NCI-H187 treated with DMSO at 0.1 percent for 48 hours (cell line): Measurements from ENCODE around the gene RCN1.
"Not testable (repeated sequence)": the region's sequence is repeated elsewhere in the genome, so short reads cannot be mapped to it uniquely, and the experiment has no call there.

ENCODE experiments used
- DNase-seq: peaks from one replicate; lab custom pipeline; 2025; lab: John Stamatoyannopoulos, UW

RCN1 gene

GRCh38 chr11:32079553-32079952 is 11.3 kb upstream of the RCN1 start:
- DNase-seq: no peak

DNA sequence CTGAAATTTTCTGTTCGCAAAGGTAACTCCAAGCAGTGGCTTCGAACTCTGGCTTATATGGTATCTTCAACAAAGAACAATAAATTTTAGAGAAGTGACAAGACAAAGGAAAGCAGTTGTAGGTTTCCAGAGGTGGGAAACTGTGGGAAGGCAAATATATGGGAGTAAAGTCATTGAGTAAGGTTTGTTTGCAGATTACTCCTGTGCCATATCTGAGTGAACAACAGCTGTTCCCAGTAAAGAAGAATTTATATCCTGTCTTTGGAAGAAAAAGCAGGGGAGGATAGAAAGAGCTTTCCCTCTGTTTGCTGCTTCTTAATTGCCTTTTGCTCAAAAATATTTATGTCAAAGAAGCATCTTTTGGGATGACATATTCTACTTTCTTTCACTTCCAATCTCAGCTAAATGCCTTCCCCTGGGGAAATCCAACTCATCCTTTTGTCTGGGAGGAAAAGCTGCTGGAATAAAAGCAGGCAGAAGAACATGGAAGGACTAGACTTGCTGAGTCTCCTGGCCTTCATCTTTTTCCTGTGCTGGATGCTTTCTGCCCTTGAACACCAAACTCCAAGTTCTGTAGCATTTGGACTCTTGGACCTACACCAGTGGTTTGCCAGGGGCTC is 10.4 kb upstream of the RCN1 start:
- no peak for DNase-seq

DNA sequence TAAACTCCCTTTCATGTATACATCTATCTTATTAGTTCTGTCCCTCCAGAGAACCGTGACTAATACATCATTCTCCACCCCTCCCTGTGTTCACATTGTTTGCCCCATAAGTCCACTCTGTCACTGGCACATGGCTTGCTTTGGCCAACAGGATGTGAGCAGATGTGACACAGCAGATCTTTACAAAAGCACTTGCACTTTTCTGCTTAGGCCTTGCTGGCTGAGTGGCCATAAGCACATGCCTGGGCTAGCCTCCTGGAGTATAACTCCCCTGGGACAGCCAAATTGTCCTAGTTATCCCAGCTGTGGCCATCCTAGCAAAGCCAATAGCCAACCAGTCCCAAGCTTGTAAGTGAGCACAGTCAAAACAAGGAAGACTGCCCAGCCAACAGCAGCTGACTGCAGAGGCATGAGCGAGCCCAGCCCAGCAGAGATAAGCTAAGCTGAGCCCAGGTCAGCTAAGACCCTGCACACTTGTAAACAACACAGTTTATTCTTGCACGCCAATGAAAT is 9.7 kb upstream of the RCN1 start:
- DNase-seq: no peak

- DNase-seq: no peak
These were observed 9.0 kb upstream of the RCN1 start for GRCh38 chr11:32081901-32082300.

DNA sequence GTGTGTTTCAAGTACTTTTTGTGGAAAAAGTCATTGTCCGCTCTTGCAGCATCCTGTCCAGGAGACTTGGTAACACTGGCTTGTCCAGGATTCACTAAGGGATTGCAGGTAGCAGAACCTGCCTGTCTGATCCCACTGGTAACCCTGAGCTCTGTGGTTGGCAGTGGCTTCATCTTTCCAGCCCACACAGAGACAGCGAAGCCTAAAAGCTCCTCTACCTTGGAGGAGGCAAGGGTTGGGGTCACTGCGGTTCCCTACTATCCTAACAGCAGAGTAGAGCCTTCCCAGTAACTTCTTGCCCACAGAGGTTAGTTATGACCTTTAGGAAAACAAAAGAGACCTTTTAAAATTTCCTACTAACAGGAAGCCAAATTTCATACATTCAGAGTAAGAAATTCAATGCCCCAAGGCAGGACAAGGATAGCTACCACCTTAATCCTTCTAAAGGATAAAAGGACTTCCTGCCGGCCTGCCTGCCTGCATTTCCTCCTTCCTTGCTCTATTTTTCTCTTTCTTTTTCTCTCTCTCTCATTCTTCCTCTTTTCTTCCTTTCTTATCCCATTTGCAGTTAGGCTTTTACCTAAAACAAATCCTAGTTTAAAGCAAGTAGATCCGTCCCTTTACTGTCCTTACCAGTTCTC is 8.4 kb upstream of the RCN1 start:
- DNase-seq: no peak

DNA sequence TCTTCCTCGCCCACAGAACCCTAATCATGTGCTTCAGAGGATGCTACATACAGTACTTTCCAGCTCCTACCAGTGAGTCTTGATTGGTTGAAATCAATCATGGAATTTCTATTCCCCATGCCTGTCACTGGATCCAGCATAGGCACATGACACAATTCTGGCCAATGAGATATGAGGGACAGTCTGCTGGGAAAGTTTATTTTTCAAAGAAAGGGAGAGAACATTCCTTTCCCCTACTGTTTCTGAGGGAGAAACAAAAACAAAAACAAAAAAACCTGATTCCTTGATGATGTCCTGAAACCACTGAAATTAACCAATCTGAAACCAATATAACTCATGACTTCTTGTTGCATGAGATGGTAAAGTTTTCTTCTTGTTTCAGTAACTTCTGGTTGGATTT is 3.3 kb upstream of the RCN1 start:
- no peak for DNase-seq

DNA sequence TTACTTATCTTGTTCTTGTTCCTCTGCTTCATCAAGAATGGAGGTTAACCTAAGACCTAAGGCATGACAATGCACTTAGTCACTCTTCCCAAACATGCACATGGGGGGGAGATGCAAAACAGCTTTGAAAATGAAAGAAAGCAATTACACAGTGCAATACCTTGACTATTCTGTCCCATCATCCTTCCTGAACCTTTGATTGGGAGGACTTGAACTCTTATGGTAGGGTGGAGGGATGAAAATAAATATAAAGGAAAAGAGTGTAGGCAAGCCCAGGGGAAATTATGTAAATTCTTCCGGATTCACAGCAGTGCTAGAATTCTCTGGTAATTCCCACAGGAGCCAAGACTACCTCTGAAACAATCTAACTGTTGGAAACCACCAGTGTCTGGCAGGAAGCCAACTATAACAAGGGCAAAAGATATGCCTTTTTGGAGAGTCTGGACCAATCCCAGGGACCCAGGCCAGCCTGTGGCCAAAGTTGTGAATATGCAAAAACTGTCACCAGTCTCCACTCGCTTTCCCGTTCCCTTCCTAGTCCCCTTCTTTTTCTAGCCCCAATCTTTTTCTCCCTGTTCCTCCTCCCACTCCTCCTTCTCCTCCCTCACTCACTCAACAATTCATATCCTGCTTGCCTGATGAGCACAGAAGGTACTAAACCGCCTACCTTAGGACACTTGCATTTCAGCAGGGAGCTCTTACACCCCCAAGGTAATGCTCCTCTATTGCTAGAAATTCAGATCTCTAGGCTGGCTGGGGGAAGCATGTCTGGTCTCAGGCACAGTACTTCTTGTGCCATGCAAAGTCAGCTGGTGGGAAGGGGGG is 2.5 kb upstream of the RCN1 start:
- no peak for DNase-seq

DNA sequence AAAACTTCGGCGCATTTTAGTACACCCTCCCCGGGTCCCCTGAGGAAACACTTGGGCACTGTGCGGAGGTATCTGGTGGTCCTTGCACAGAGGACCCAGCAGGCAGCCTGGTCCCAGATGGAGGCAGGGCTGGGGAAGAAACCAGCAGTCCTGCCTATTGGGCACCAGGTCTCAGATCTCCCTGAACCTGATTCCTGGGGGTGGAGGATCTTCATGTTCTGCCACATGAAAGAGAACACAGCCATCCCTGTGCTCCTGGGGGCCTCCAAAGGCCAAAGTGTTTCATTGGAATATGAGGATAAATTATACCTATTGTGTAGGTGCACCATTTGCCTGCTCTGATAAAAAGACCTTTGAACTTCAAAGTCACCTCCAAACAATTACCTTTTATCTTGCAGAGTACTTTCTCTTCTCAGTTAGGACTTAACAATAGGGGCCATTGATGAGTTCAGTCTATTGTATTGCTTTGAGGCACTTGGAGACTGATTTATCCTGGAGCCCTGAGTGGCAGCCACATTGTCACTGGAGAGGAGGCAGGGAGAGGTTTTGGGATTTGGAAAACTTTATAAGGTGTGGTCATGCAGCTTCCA is 1.8 kb downstream of the RCN1 start:
- no peak for DNase-seq

- no peak for DNase-seq
These were observed 4.0 kb downstream of the RCN1 start for GRCh38 chr11:32094923-32095322.

DNA sequence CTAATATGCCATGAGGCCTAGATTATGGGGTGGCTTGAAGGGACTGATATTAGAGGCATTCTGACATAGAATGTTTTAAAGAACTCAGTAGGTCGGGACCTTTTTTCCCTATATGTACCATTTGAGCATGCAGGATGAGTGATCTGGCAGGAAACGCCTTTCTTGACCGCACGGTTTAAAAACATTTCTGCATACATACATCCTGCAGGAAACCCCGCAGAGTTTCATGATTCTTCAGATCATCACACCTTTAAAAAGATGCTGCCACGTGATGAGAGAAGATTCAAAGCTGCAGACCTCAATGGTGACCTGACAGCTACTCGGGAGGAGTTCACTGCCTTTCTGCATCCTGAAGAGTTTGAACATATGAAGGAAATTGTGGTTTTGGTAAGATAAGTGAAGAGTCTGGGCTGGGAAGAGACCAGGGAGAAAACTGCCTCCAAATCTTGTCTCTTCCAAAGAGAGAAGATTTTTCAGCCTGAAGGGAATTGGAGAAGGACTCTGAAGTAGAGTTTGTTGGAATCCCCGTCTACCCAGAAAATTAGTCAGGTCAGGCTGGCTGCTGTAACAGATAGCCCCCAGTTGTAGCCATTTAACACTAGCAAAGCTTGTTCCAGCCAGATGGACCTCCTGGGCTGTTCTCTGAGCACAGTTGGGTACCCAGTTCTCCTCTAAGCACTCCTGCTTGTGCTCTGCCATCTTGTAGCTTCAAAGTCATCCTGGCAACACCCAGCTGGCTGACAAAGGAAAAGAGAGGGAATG is 7.4 kb downstream of the RCN1 start:
- no peak for DNase-seq

- DNase-seq: no peak
These were observed 8.6 kb downstream of the RCN1 start for GRCh38 chr11:32099516-32099915.

- DNase-seq: no peak
These were observed 9.6 kb downstream of the RCN1 start for GRCh38 chr11:32100495-32100894.

- no peak for DNase-seq
These were observed 10.9 kb downstream of the RCN1 start for GRCh38 chr11:32101791-32102190.

GRCh38 chr11:32103121-32103719 is 12.3 kb downstream of the RCN1 start:
- DNase-seq: not testable (repeated sequence)

DNA sequence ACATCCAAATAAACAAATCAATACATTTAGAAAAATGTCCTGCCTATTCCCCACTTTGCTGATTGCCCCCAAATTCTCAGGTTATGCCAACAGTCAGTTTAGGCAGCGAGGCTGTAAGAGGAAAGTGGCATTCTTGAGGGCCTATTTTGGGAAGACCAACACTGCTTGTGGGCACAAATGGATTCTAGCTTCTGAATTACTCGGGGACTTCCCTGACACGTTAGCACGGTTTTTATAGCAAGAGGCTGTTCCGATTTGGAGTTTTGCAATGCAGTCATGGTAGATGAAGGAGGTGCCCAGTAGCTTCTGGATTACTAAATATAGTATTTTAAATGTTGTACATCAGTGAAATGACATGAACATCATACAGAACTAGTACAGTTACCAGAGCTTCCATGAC is 13.1 kb downstream of the RCN1 start:
- DNase-seq: no peak

DNA sequence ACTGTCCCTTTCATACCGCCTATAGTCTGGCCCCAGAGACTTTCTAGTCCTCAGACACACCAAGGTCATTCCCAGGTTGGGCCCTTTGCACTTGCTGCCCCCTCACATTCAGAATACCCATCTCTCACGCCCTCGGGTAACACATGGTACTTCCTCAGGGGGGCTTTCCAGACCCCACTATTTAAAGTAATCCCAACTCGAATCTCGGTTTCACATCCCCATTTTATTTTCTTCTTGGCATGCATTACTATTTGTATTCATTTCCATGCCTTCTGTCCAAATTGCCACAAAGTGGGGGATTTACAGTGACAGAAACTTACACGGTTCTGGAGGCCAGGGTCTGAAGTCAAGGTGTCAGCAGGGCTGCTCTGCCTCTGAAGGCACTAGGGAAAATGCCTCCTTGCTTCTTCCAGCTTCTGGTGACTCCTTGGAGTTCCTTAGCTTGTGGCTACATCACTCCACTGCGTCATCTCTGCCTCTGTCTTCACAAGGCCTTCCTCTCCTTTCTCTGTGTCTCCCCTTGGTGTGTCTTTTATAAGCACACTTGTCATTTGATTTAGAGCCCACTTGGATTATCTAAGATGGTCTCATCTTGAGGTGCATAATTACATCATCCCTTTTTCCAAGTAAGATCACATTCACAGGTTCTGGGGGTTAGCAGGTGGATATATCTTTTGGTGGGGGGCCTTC is 15.1 kb downstream of the RCN1 start:
- DNase-seq: no peak

- no peak for DNase-seq
These were observed 16.8 kb downstream of the RCN1 start for GRCh38 chr11:32107647-32108046.

- DNase-seq: no peak
These were observed 17.7 kb downstream of the RCN1 start for GRCh38 chr11:32108576-32108975.

DNA sequence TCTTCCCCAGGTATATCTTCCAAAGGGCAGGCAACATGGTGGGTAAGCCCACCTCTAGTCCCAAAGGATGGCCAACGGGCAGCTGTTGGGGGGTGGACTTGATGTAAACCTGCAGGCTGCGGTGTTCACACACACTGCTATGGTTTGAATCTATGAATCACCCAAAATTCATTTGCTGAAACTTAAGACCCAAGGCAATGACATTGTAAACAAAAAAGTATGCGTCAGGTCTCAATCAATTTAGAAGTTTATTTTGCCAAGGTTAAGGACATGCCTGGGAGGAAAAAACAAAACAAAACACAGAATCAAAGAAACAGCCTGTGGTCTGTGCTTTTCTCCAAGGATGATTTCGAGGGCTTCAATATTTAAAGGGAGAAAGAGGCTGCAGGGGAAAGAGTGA is 18.3 kb downstream of the RCN1 start:
- no peak for DNase-seq

- no peak for DNase-seq
These were observed 18.7 kb downstream of the RCN1 start for GRCh38 chr11:32109592-32109991.

DNA sequence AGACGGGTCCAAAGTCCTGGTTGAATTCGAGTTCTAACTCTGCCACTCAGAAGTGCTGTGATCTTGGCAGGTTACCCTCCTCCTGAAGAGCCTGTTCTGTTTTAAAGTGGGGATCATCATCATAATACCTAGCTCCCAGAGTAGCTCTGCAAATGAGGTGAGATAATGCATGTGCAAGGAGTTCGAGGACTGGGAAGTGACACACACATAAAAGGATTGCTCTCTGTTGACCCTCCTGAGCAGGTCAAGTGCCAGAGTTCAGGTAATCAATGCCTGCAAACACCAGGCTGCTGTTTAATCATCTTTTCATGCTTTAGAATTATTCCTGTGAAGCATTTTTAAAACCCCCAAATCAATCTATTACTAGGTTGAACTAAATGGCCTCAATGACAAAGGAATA is 19.9 kb downstream of the RCN1 start:
- no peak for DNase-seq
